GM12878 (cell line): ENCODE data around the gene CPHXL2. TPM values are rescaled to one million over a fixed set of nuclear protein-coding genes. Genes with fewer than 3 reads are reported as not detected.

Experiments
- ATAC-seq: fragments of 200-7000 bp; cut with Tn5 transposase; 3 replicates; pipeline ENCODE4 v1.9.1; 2020; ENCODE audit warnings: mild to moderate bottlenecking, moderate library complexity
- BruUV-seq: library from RNA; stranded (reverse); fragments of 400-500 nt; replicated peaks from 2 replicates; lab custom pipeline; 2021; lab: Mats Ljungman, UMichigan
- CTCF ChIA-PET: fragments of 300-600 bp; sonication (Branson Sonifier 250); formaldehyde crosslinking; extraction: SDS; loops from one replicate; lab custom pipeline; 2021; ENCODE audit warnings: inconsistent platforms; lab: Yijun Ruan, JAX
- POLR2A ChIA-PET: fragments of 350-600 bp; formaldehyde crosslinking; extraction: SDS; loops from one replicate; lab custom pipeline; 2021; ENCODE audit warnings: inconsistent platforms; lab: Charles Lee
- RAD21 ChIA-PET: fragments of 300-600 bp; sonication (Branson Sonifier 250); formaldehyde crosslinking; loops from one replicate; lab custom pipeline; 2023; ENCODE audit warnings: antibody characterized with exemption; ENCODE audit not compliant: unreplicated experiment; lab: Charles Lee
- SMC1A ChIA-PET: fragments of 300-600 bp; sonication (Branson Sonifier 250); formaldehyde crosslinking; loops from one replicate; lab custom pipeline; 2023; ENCODE audit not compliant: unreplicated experiment, uncharacterized antibody; lab: Charles Lee
- DNase-seq: peaks from one replicate; pipeline ENCODE4 v3.0.0-alpha.2; 2011; ENCODE audit warnings: low read depth, low spot score
- FAIRE-seq: peaks from 3 replicates; lab custom pipeline; 2011; peaks lifted over from hg19 to GRCh38; lab: Jason Lieb, UNC
- H2AFZ ChIP-seq: 2 replicates; pipeline ENCODE4 v1.6.0; 2011; ENCODE audit warnings: low read depth, low read length, control low read depth; ENCODE audit not compliant: control insufficient read depth
- H3K27ac ChIP-seq: 2 replicates; pipeline ENCODE4 v1.5.1; 2011; ENCODE audit warnings: control low read depth; ENCODE audit not compliant: control insufficient read depth, insufficient read depth
- H3K27me3 ChIP-seq, 2 experiments: replicated peaks in 1 of 2; 2 replicates each; pipeline versions ENCODE4 v1.6.0 to v1.6.1; 2011; ENCODE audit warnings: low read length in 1 of 2; ENCODE audit not compliant: control insufficient read depth in 2 of 2, insufficient read depth in 2 of 2
- H3K36me3 ChIP-seq, 2 experiments: 2 replicates each; pipeline ENCODE4 v1.5.1; 2011; ENCODE audit warnings: low read length in 1 of 2; ENCODE audit not compliant: control insufficient read depth in 2 of 2, insufficient read depth in 2 of 2
- H3K4me1 ChIP-seq: 2 replicates; pipeline ENCODE4 v1.6.1; 2011; ENCODE audit warnings: mild to moderate bottlenecking, low read length, moderate library complexity, mixed read lengths; ENCODE audit not compliant: control insufficient read depth, insufficient read depth
- H3K4me2 ChIP-seq: 2 replicates; pipeline ENCODE4 v1.6.0; 2011; ENCODE audit warnings: control low read depth; ENCODE audit not compliant: control insufficient read depth, insufficient read depth
- H3K4me3 ChIP-seq: fragments of 200-600 bp; sonication (generic); 2 replicates; pipeline ENCODE4 v1.5.1; 2016
- H3K79me2 ChIP-seq: 2 replicates; pipeline ENCODE4 v1.6.0; 2011; ENCODE audit warnings: low read length; ENCODE audit not compliant: control insufficient read depth, insufficient read depth
- H3K9ac ChIP-seq: 2 replicates; pipeline ENCODE4 v1.8.0; 2011; ENCODE audit warnings: low read length, control low read depth, mixed read lengths; ENCODE audit not compliant: control insufficient read depth, insufficient read depth
- H3K9me3 ChIP-seq: replicated peaks from 3 replicates; pipeline ENCODE4 v1.5.1; 2011; ENCODE audit warnings: mild to moderate bottlenecking, low read length; ENCODE audit not compliant: control insufficient read depth, insufficient read depth
- H4K20me1 ChIP-seq: 2 replicates; pipeline ENCODE4 v1.6.0; 2011; ENCODE audit not compliant: control insufficient read depth, insufficient read depth
- ASH2L ChIP-seq: fragments of 300-600, 200-600 bp; sonication (generic); IDR thresholded peaks from 2 replicates; pipeline ENCODE4 v1.6.1; 2017; ENCODE audit warnings: low read depth, mild to moderate bottlenecking, borderline replicate concordance
- BCL11A ChIP-seq: IDR thresholded peaks from 2 replicates; pipeline ENCODE4 v1.6.1; 2011; ENCODE audit warnings: low read depth, low read length
- CTCF ChIP-seq, 3 experiments: IDR thresholded peaks in 2 of 3; conservative IDR thresholded peaks in 1 of 3; 2 replicates each; pipeline ENCODE4 v1.5.1; 2011; ENCODE audit warnings: low read depth in 3 of 3, low read length in 3 of 3, mild to moderate bottlenecking in 3 of 3, control low read depth in 2 of 3, moderate library complexity in 2 of 3, inconsistent platforms in 1 of 3, mixed read lengths in 1 of 3; ENCODE audit not compliant: control insufficient read depth in 2 of 3, insufficient read depth in 1 of 3; ENCODE audit errors: extremely low read depth in 1 of 3
- EZH2 ChIP-seq: IDR thresholded peaks from 2 replicates; pipeline ENCODE4 v1.6.1; 2012; ENCODE audit warnings: low read depth, mild to moderate bottlenecking, control low read depth, inconsistent platforms, low read length, borderline replicate concordance; ENCODE audit not compliant: control insufficient read depth
- FOXK2 ChIP-seq: fragments of 450-650 bp; IDR thresholded peaks from 2 replicates; pipeline ENCODE4 v1.6.1; 2017; ENCODE audit warnings: mild to moderate bottlenecking, moderate library complexity
- JUNB ChIP-seq: IDR thresholded peaks from 2 replicates; pipeline ENCODE4 v1.6.1; 2016; ENCODE audit warnings: antibody characterized with exemption, mild to moderate bottlenecking
- MTA3 ChIP-seq: IDR thresholded peaks from 2 replicates; pipeline ENCODE4 v1.6.1; 2012; ENCODE audit warnings: low read length, inconsistent platforms, borderline replicate concordance
- POLR2AphosphoS2 ChIP-seq: IDR thresholded peaks from 2 replicates; pipeline ENCODE4 v1.6.1; 2011; ENCODE audit warnings: low read depth, mild to moderate bottlenecking, low read length, improper control_type of control experiment, moderate library complexity
- SREBF1 ChIP-seq: IDR thresholded peaks from 2 replicates; pipeline ENCODE4 v1.6.1; 2012; ENCODE audit warnings: mild to moderate bottlenecking, low read length
- SREBF2 ChIP-seq: IDR thresholded peaks from 2 replicates; pipeline ENCODE4 v1.6.1; 2012; ENCODE audit warnings: mild to moderate bottlenecking, low read length
- SRF ChIP-seq, 2 experiments: IDR thresholded peaks; 2 replicates each; pipeline ENCODE4 v1.6.1; 2011; ENCODE audit warnings: low read depth in 2 of 2, low read length in 2 of 2, mild to moderate bottlenecking in 1 of 2, moderate library complexity in 1 of 2
- TCF3 ChIP-seq: IDR thresholded peaks from 2 replicates; pipeline ENCODE4 v1.6.1; 2012; ENCODE audit warnings: low read depth, mild to moderate bottlenecking, low read length, borderline replicate concordance; ENCODE audit not compliant: insufficient read depth
- ZBED1 ChIP-seq: IDR thresholded peaks from 2 replicates; pipeline ENCODE4 v1.6.1; 2016; ENCODE audit warnings: borderline replicate concordance
- ZNF274 ChIP-seq: IDR thresholded peaks from one replicate; pipeline ENCODE4 v1.8.0; 2011; ENCODE audit not compliant: insufficient read length, insufficient read depth
- WGBS: methylation state at CpG from one replicate; pipeline ENCODE4 v1.1.6; 2016; ENCODE audit warnings: low lambda C conversion rate; ENCODE audit not compliant: insufficient replicate concordance, insufficient coverage; ENCODE audit errors: missing lambda C conversion rate; 5-methylcytosine and 5-hydroxymethylcytosine counted together
- in situ Hi-C: fragments of 300-500 bp; cut with MboI; formaldehyde crosslinking; loops from 9 replicates; pipeline ENCODE4 v1.14.3; 2018; ENCODE audit warnings: mixed read lengths
- intact Hi-C: fragments of 100-400 bp; cut with micrococcal nuclease; formaldehyde crosslinking; loops from one replicate; pipeline ENCODE4 v1.14.2; 2022; ENCODE audit not compliant: unreplicated experiment
- polyA plus RNA-seq, 11 experiments: library from polyadenylated mRNA; depleted of rRNA in 4 of 11; unstranded in 6 of 11; stranded (reverse) in 5 of 11; fragments of >200 nt; fragmentation: Nextera tagmentation in 4 of 11; fragmentation: Illumina TruSeq in 1 of 11; extraction: Ambion mirVana in 4 of 11; extraction: Trizol in 1 of 11; gene quantifications; 1 replicate in 1 of 11; 2 replicates in 10 of 11; pipeline versions ENCODE4 v1.2.1 to v1.2.3, GENCODE V29; 2011 to 2016; ENCODE audit warnings: inconsistent platforms in 2 of 11, missing spikeins in 2 of 11, low read depth in 1 of 11
- total RNA-seq, 4 experiments: library from RNA; depleted of rRNA in 3 of 4; stranded (reverse); fragments of >200 nt in 3 of 4; fragmentation: Illumina TruSeq in 1 of 4; extraction: Trizol in 1 of 4; gene quantifications; 2 replicates each; pipeline versions ENCODE4 v1.2.1 to v1.2.3, GENCODE V29; 2013 to 2021
- TF ChIP-seq, protein P1 (sequence below): fragments of 450-650 bp; IDR thresholded peaks from 2 replicates; pipeline ENCODE4 v1.6.1; 2018; ENCODE audit warnings: mild to moderate bottlenecking, low read depth, moderate library complexity; ENCODE audit not compliant: partially characterized antibody

CPHXL2 gene
- total and polyA plus RNA-seq, 10 of the 15 experiments (the other 5 are each of a cell fraction or from before 2014, with no cell fraction given): not detected

- SMC1A ChIA-PET: interaction anchor here (0.6 kb wide), 1 partner anchor 37 kb away, joined by 5 read pairs; no protein-coding TSS in a partner anchor
- no peak for ATAC-seq
Measured at GRCh38 chr16:75635036-75635435, 41.8 kb downstream of the CPHXL2 start.

GRCh38 chr16:75632857-75633256 is 44.0 kb downstream of the CPHXL2 start:
- BruUV-seq: no TSS peak
- 98% methylated on average over 8 of the region's 8 CpGs for WGBS
- Histone ChIP-seq H2AFZ (no peak overlapping the region), H3K9ac (no peak overlapping the region), H3K4me2 (no peak overlapping the region), H3K4me3 (no peak overlapping the region), H3K36me3 (peaks cover 22 to 58% of the 10 kb centered on the region in 2 experiments), H3K27me3 (no peaks in the 10 kb centered on the region), H3K9me3 (no peaks in the 10 kb centered on the region), H3K27ac (no peak overlapping the region), H4K20me1 (no peaks in the 10 kb centered on the region), H3K4me1 (no peaks in the 10 kb centered on the region), H3K79me2 (no peaks in the 10 kb centered on the region)
- CTCF ChIA-PET: interaction anchor here (0.5 kb wide), 1 partner anchor 701 kb away, joined by 3 read pairs; no protein-coding TSS in a partner anchor
- no peak for FAIRE-seq
- ATAC-seq: no peak
- in situ Hi-C loops (no loop called here), intact Hi-C loops (no loop called here)
- SMC1A ChIA-PET: interaction anchor here (0.6 to 1.8 kb wide), 4 partner anchors 9 to 68 kb away, joined by 3 to 6 read pairs (median 4); partner anchors contain the start of gene ADAT1
- POLR2A ChIA-PET: interaction anchor here (1.8 kb wide), 1 partner anchor 10 kb away, joined by 8 read pairs; the partner anchor contains the start of gene ADAT1
- RAD21 ChIA-PET: no interaction called here
- DNase-seq: no peak
- no peak for TF ChIP-seq FOXK2
- no peak for TF ChIP-seq EZH2
- TF ChIP-seq SREBF1: no peak
- TF ChIP-seq BCL11A: no peak
- no peak for TF ChIP-seq CTCF (IDR thresholded peaks at IDR 0.05 in 2 of 3, conservative IDR thresholded peaks at IDR 0.05 in 1 of 3; ENCODE audit: control insufficient read depth in 2 of 3, extremely low read depth in 1 of 3, insufficient read depth in 1 of 3, low read depth in 3 of 3, low read length in 3 of 3)
- no peak for TF ChIP-seq MTA3
- no peak for TF ChIP-seq JUNB
- TF ChIP-seq SRF (IDR thresholded peaks at IDR 0.05; ENCODE audit: low read depth in 2 of 2, low read length in 2 of 2): no peak
- TF ChIP-seq, protein P1, sequence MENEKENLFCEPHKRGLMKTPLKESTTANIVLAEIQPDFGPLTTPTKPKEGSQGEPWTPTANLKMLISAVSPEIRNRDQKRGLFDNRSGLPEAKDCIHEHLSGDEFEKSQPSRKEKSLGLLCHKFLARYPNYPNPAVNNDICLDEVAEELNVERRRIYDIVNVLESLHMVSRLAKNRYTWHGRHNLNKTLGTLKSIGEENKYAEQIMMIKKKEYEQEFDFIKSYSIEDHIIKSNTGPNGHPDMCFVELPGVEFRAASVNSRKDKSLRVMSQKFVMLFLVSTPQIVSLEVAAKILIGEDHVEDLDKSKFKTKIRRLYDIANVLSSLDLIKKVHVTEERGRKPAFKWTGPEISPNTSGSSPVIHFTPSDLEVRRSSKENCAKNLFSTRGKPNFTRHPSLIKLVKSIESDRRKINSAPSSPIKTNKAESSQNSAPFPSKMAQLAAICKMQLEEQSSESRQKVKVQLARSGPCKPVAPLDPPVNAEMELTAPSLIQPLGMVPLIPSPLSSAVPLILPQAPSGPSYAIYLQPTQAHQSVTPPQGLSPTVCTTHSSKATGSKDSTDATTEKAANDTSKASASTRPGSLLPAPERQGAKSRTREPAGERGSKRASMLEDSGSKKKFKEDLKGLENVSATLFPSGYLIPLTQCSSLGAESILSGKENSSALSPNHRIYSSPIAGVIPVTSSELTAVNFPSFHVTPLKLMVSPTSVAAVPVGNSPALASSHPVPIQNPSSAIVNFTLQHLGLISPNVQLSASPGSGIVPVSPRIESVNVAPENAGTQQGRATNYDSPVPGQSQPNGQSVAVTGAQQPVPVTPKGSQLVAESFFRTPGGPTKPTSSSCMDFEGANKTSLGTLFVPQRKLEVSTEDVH: no peak
- no peak for TF ChIP-seq ZNF274
- TF ChIP-seq POLR2AphosphoS2: no peak

More at GRCh38 chr16:75635036-75635435, 41.8 kb downstream of the CPHXL2 start:
- Histone ChIP-seq H3K79me2 (no peaks in the 10 kb centered on the region), H3K27ac (no peak overlapping the region), H3K9me3 (no peaks in the 10 kb centered on the region), H3K4me3 (no peak overlapping the region), H3K27me3 (no peaks in the 10 kb centered on the region), H3K4me1 (no peaks in the 10 kb centered on the region), H3K4me2 (no peak overlapping the region), H3K9ac (no peak overlapping the region), H4K20me1 (no peaks in the 10 kb centered on the region), H2AFZ (no peak overlapping the region), H3K36me3 (peaks cover 15 to 43% of the 10 kb centered on the region in 2 experiments)
- POLR2A ChIA-PET: no interaction called here
- intact Hi-C loops: no loop called here
- TF ChIP-seq ASH2L (no peak), ZBED1 (no peak), SREBF2 (no peak), TCF3 (no peak)
- RAD21 ChIA-PET: no interaction called here
- no peak for FAIRE-seq
- no TSS peak for BruUV-seq
- CTCF ChIA-PET: interaction anchor here (0.7 to 1.1 kb wide), 2 partner anchors 10 to 12 kb away, joined by 3 read pairs; partner anchors contain the start of genes KARS1 and TERF2IP
- WGBS: 95% methylated on average over 3 of the region's 3 CpGs
- DNase-seq: no peak
- in situ Hi-C loops: no loop called here
